ENCODE data around the gene RAB30. TPM values are rescaled to one million over a fixed set of nuclear protein-coding genes. Genes with fewer than 3 reads are reported as not detected.
"Not testable (repeated sequence)": the region's sequence is repeated elsewhere in the genome, so short reads cannot be mapped to it uniquely, and the experiment has no call there.

Gene RAB30
- total RNA-seq, 2 donors from 2014 or later = 8.7 to 12.1 TPM

- not testable (repeated sequence) for H3K9me3 Mint-ChIP-seq; ATAC-seq; H3K27ac Mint-ChIP-seq; DNase-seq (ENCODE audit: low spot score in 2 of 2)
- peaks cover 6 to 15% of the 10 kb centered on the region in 2 donors for H3K36me3 Mint-ChIP-seq
Observed at GRCh38 chr11:83009136-83009535, 62.6 kb downstream of the RAB30 start.

DNA sequence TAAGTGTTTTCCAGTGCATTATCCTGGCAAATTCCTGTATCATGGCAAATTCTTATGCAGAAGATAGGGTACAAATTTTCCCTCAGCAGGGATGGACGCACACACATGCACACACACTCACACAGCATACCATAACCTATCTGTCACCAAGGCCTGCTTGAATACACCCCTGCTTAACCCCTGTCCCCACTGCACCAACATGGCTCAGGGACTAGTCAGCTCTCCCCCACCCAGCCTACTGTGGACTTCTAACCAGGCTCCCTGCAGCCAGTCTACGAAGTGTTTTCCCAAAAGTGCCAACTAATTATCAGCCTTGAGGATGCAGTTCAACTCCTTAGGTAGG lies 63.1 kb downstream of the RAB30 start:
- Mint-ChIP-seq H3K36me3 (peaks cover 6 to 15% of the 10 kb centered on the region in 2 donors), H3K9me3 (no peaks in the 10 kb centered on the region), H3K27ac (no peak overlapping the region)
- ATAC-seq (no peak), DNase-seq (ENCODE audit: low spot score in 2 of 2) (no peak)

- ATAC-seq = no peak
- DNase-seq (ENCODE audit: low spot score in 2 of 2) = no peak
Observed at GRCh38 chr11:83007909-83008580, 63.7 kb downstream of the RAB30 start.

DNA sequence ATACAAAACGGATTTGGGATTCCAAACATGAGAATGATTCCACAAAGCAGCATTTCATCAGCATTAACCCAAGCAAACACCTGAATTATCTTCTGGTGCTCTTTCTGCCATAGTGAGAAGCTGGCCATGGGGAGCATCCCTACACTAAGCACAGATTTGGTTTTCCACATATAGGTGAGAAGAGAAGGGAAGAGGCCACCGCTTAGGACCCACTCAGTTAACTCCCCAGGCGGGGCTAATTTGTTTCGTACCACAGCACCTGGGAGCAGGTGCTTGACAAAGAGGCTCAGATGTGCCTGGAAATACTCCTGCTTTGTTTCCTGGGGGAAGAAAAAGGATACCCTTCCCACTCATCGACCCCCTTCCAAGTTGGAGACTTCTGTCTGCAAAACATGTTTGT lies 64.2 kb downstream of the RAB30 start:
- Mint-ChIP-seq H3K9me3 (no peaks in the 10 kb centered on the region), H3K27ac (peak overlapping the region in 1 of 2 donors; percentile 89), H3K36me3 (peaks cover 6 to 15% of the 10 kb centered on the region in 2 donors)
- DNase-seq (ENCODE audit: low spot score in 2 of 2) (no peak), ATAC-seq (no peak)

More at GRCh38 chr11:83007909-83008580, 63.7 kb downstream of the RAB30 start:
- Mint-ChIP-seq H3K27ac (peak overlapping the region in 1 of 2 donors; percentile 6), H3K36me3 (peaks cover 6 to 15% of the 10 kb centered on the region in 2 donors), H3K9me3 (no peaks in the 10 kb centered on the region)

DNA sequence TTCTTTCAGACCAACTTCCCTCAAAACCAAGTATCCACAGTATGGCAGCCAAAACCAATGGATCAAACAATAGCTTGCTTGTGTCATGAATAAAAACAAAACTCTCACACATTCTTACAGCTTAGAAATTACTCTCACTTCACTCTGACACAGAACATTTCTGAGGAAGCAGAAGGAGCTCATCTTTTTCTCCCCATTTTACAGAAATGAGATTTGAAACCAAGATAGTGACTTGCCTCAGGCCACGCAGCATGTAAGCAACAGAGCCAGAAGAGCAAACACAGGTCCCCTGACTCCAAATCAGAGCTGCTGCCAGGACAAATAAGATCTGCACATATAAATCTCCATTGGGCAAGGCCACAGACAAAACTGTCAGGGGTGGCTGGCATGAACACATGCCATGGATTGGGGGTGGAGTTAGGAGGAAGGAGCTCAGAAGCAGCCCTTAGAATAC lies 64.8 kb downstream of the RAB30 start:
- peaks cover 6 to 15% of the 10 kb centered on the region in 2 donors for H3K36me3 Mint-ChIP-seq
- DNase-seq (ENCODE audit: low spot score in 2 of 2) = no peak
- H3K27ac Mint-ChIP-seq = peak overlapping the region; percentile 51 to 89
- H3K9me3 Mint-ChIP-seq = no peaks in the 10 kb centered on the region
- ATAC-seq = peak; percentile 61 to 75

DNA sequence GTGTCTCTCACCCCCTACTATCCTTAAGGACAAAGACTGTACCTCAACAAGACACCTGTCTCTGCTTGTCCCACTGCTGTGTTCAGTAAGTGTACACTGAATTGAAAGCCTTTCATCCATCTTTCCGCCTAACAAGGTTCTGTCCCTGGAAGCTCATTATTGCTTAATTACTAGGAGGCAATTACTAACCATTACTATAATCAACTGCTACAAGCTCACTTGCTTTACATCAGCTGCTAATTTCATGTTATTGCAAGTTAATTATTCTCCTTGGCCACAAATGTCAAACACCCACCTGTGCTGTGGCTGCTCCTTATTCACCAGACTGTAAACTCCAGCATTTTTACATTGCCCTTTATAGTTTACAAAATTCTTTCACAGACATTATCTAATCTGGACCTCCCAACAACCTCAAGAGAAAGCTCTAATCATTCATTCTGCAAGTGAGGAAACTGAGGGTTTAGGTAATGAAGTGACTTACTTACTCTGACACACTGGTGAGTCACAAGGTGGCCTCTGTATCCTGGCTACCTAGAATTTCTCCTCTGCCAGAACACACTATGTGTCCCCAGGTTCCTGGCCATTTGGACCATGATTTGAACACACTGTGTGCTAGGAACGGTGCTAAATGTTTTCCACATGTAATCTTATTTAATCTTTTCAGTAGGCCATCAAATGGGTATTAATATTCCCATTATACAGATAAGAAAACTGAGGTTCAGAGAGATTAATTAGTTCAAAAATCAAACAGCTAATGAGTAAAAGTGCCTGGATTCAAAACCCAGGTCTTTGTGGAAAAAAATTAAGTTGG lies 66.7 kb downstream of the RAB30 start:
- Mint-ChIP-seq H3K36me3 (peaks cover 6 to 15% of the 10 kb centered on the region in 2 donors), H3K27ac (peak overlapping the region; percentile 62 to 65), H3K9me3 (no peaks in the 10 kb centered on the region)
- ATAC-seq (peak; percentile 78 to 87), DNase-seq (ENCODE audit: low spot score in 2 of 2) (no peak)

- no peak for DNase-seq (ENCODE audit: low spot score in 2 of 2)
- peak overlapping the region; percentile 4 to 67 for H3K27ac Mint-ChIP-seq
- H3K36me3 Mint-ChIP-seq = no peaks in the 10 kb centered on the region
- no peaks in the 10 kb centered on the region for H3K9me3 Mint-ChIP-seq
- no peak for ATAC-seq
Observed at GRCh38 chr11:83002522-83002921, 69.2 kb downstream of the RAB30 start.

GRCh38 chr11:83002053-83002452 lies 69.6 kb downstream of the RAB30 start:
- no peaks in the 10 kb centered on the region for H3K36me3 Mint-ChIP-seq
- no peaks in the 10 kb centered on the region for H3K9me3 Mint-ChIP-seq
- no peak for DNase-seq (ENCODE audit: low spot score in 2 of 2)
- H3K27ac Mint-ChIP-seq = peak overlapping the region; percentile 4 to 67
- ATAC-seq = peak; percentile 33 to 54

GRCh38 chr11:83000381-83000780 lies 71.3 kb downstream of the RAB30 start:
- H3K9me3 Mint-ChIP-seq = no peaks in the 10 kb centered on the region
- no peak for DNase-seq (ENCODE audit: low spot score in 2 of 2)
- peak overlapping the region in 1 of 2 donors; percentile 45 for H3K27ac Mint-ChIP-seq
- peaks cover 0 to 3% of the 10 kb centered on the region in 2 donors for H3K36me3 Mint-ChIP-seq
- no peak for ATAC-seq

GRCh38 chr11:82999232-82999631 lies 72.5 kb downstream of the RAB30 start:
- no peak for DNase-seq (ENCODE audit: low spot score in 2 of 2)
- Mint-ChIP-seq H3K36me3 (peaks cover 4 to 8% of the 10 kb centered on the region in 2 donors), H3K27ac (peak overlapping the region; percentile 3 to 45), H3K9me3 (no peaks in the 10 kb centered on the region)
- ATAC-seq = peak in 1 of 2 donors; percentile 42

GRCh38 chr11:82998697-82999096 lies 73.0 kb downstream of the RAB30 start:
- H3K9me3 Mint-ChIP-seq = no peaks in the 10 kb centered on the region
- DNase-seq (ENCODE audit: low spot score in 2 of 2) = no peak
- H3K27ac Mint-ChIP-seq = no peak overlapping the region
- peaks cover 9 to 13% of the 10 kb centered on the region in 2 donors for H3K36me3 Mint-ChIP-seq
- no peak for ATAC-seq

DNA sequence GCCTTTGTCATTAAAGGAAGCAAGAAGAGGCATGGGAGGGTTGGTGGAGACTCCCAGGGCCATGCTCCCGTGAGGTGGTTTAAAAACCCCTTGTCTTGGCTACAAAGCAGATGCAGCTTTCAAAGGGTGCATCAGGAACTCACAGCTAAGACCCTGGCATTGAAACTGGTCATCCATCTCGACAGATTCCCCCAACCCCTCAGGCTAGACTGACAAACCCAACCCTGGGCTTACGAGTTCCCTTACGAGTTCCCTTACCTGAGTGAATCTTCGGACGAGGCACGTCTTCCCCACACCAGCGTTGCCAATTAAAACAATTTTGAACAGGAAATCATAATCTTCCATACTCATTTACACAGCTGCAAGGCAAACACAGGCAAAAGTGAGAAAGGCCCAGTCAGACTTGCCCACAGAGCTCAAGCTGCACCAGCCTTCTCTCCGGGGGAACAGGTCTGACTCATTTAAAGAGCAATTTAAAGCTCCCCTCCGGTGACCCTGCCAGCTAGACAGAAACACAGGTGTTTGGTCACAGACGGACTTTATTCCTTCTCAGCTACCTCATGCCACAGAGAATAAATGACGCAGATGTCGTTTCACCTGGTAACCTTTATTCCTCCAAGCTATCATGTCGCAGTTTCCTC lies 74.6 kb downstream of the RAB30 start:
- ATAC-seq = peak; percentile 38 to 79

GRCh38 chr11:82995754-82996398 lies 75.8 kb downstream of the RAB30 start:
- Mint-ChIP-seq H3K36me3 (peaks cover 22 to 27% of the 10 kb centered on the region in 2 donors), H3K9me3 (peaks cover 0 to 4% of the 10 kb centered on the region in 2 donors), H3K27ac (peak overlapping the region; percentile 87 to 90)
- DNase-seq (ENCODE audit: low spot score in 2 of 2) (peak in 1 of 2 donors; percentile 19), ATAC-seq (peak; percentile 77 to 82)

More for the DNA sequence above, 74.6 kb downstream of the RAB30 start:
- Mint-ChIP-seq H3K27ac (peak overlapping the region; percentile 87 to 90), H3K36me3 (peaks cover 22 to 25% of the 10 kb centered on the region in 2 donors), H3K9me3 (peaks cover 0 to 4% of the 10 kb centered on the region in 2 donors)
- DNase-seq (ENCODE audit: low spot score in 2 of 2) = peak in 1 of 2 donors; percentile 43

DNA sequence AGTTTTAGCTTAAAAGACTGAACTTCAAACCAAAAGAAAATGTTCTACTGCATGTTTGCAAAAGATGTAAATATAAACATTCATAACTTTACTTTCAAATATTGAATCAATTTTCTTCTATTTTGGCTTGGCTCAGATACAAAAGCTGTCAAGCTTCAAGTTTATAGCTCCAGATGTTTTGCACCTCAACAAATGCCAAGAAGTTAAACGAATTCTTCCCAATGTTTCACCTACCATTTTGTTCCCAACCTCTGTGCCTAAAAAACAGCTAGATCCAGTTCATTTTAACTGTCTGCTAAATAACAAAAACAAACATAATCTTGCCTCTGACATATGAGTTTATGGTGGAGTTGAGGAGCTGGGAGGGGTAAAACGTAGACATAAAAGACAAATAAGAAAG lies 76.5 kb downstream of the RAB30 start:
- DNase-seq (ENCODE audit: low spot score in 2 of 2) (no peak), ATAC-seq (no peak)
- H3K27ac Mint-ChIP-seq = peak overlapping the region; percentile 22 to 87
- peaks cover 0 to 4% of the 10 kb centered on the region in 2 donors for H3K9me3 Mint-ChIP-seq
- H3K36me3 Mint-ChIP-seq = peaks cover 22 to 27% of the 10 kb centered on the region in 2 donors

GRCh38 chr11:82994604-82995230 lies 77.0 kb downstream of the RAB30 start:
- DNase-seq (ENCODE audit: low spot score in 2 of 2) (no peak), ATAC-seq (no peak)
- H3K9me3 Mint-ChIP-seq = peaks cover 0 to 4% of the 10 kb centered on the region in 2 donors
- peak overlapping the region in 1 of 2 donors; percentile 4 for H3K27ac Mint-ChIP-seq
- H3K36me3 Mint-ChIP-seq = peaks cover 22 to 27% of the 10 kb centered on the region in 2 donors

DNA sequence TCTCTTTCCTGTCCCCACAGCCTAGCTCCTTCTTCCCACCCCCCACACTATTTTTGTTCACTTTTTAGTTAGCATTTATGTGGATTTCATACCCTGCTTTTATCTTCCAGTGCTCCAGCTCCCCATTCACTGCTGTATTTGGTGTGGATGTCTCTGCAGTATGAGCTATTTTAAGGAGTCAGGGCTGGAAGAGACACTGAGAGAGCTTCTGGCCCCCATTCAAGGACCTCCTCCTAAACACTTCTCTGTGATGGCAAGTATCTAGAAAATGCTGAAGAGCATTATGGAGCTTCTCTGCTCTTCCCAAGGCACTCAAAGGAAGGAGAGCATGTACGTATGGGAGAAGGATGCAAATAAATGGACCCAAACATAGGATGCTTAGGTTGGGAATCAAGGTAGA lies 79.5 kb downstream of the RAB30 start:
- DNase-seq (ENCODE audit: low spot score in 2 of 2) = no peak
- ATAC-seq = no peak
- Mint-ChIP-seq H3K27ac (no peak overlapping the region), H3K36me3 (peaks cover 22 to 27% of the 10 kb centered on the region in 2 donors), H3K9me3 (peaks cover 0 to 4% of the 10 kb centered on the region in 2 donors)
